ENCODE measurements around the gene C6orf89.

Gene C6orf89

DNA sequence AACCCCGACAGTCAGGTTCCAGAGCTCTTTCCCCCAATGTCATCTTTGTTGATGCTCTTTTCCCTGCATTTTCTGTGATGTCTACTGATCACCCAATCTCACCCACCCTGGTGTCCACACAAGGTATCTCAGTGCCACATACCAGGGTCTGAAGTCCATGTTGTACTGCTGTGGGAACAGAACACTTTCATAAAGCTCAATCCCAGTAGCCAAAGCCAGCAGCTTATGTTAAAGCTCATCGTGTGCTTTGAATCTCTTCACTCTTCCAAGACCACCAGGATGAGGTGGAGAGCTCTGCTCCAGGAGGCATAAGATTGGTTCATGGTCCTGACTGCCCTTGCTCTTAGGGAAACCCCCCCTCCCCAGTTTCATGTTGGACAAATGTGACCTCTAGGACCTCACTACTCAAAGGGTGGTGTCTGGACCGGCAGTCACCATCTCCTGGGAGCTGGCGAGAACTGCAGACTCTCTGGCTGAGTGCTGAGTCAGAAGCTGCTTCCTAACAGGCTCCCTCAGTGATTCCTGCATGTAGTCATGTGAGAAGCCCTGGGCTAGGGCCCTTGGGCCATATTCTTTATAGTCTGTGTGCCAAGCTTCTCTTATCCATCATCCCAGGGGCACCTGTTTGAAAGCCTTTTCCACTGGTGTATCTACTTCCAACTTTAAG, 33.1 kb upstream of the C6orf89 start:
- DNase-seq: no peak

GRCh38 chr6:36853325-36853724, 32.4 kb upstream of the C6orf89 start:
- no peak for DNase-seq

DNA sequence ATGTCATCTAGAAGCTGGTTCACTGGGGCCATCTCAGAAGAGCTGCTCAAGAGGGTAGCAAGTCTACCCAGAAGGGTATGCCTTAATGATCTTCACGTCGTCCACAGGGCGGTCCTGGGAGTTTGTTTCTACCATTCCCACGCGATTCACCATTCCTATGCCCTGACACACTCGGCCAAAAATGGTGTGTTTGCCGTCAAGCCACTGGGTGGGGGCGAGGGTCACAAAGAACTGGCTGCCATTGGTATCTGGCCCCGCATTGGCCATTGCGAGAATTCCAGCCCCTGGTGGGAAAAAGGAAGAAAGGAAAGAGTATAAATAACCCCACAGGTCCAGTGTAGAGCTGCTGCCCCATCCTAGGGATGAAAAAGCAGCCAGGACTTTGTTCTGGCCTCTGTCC, 30.0 kb upstream of the C6orf89 start:
- DNase-seq: no peak

DNA sequence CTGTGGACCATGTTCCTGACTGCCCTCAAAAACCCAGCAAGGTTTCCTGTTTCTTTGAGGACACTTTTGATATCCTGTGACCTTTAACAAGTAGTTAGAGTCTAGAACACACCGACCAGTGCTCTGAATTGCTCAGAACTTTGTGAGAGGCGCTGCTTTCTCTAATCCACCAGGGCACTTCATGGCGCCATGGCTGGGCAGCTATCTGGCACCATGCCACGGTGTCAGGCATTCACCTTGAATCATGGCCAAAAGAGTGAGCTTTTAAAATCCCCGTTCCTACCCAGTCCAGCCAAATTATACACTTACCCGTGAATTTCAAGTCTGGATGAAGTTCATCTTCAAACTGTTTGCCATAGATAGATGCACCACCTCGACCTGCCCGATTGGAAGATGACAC, 29.5 kb upstream of the C6orf89 start:
- DNase-seq: no peak

DNA sequence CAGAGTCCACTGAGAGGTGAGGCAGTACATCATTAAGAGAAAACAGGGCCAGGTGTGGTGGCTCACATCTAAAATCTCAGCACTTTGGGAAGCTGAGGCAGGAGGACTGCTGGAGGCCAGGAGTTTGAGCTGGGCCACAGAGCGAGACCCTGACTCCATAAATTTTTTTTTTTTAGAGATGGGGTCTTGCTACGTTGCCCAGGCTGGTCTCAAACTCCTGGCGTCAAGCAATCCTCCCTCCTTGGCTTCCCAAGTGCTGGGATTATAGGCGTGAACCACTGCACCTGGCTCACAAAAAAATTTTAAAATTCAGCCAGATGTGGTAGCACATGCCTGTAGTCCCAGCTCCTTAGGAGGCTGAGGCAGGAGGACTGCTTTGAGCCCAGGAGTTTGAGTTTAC, 28.4 kb upstream of the C6orf89 start:
- DNase-seq: no peak

GRCh38 chr6:36858407-36858981, 27.3 kb upstream of the C6orf89 start:
- peak in 10 of 56 donors; percentile 17 to 61 (median 34) for DNase-seq

DNA sequence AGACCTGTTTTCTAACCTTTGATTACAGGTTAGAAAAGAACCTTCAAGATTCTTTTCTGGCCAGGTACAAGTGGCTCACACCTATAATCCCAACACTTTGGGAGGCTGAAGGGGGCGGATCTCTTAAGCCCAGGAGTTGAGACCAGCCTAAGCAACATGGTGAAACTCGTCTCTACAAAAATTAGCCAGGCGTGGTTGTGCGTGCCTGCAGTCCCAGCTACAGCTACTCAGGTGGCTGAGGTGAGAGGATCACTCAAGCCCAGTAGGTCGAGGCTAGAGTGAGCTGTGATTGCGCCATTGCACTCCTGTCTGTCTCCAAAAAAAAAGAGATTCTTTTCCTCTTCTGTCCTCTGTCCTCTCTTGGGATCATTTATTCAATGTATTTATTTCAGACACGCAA, 25.6 kb upstream of the C6orf89 start:
- no peak for DNase-seq

DNA sequence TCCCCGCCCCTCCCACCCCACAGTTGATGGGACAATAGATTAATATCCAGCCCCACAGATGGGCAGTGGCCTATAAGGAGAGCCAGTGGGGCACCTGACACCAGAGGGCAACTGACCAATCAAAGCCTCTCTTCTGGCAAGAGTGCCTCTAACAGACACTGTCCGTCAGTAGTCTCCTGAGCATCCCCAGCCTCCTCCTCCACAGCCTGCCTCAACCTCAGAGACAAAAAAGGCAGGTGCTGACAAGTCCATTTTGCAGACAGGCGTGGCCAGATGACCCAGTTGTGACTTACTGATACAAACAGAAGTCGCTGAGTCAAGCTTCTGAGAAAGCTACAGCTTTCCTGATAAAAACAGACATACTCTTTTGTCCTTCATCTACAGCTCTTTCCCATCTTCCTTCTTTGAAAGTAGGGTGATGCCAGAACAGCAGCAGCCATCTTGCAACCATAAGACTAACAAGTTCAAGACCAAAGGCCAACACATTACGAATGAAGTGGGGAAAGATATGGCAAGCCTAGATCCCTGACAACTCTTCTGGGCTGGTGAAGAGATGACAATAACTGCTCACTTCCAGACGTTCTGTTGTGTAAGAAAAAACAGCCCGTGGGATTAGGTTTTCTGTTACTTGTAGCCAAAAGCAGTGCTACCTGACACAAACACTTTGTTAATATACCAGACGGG, 23.4 kb upstream of the C6orf89 start:
- no peak for DNase-seq

DNA sequence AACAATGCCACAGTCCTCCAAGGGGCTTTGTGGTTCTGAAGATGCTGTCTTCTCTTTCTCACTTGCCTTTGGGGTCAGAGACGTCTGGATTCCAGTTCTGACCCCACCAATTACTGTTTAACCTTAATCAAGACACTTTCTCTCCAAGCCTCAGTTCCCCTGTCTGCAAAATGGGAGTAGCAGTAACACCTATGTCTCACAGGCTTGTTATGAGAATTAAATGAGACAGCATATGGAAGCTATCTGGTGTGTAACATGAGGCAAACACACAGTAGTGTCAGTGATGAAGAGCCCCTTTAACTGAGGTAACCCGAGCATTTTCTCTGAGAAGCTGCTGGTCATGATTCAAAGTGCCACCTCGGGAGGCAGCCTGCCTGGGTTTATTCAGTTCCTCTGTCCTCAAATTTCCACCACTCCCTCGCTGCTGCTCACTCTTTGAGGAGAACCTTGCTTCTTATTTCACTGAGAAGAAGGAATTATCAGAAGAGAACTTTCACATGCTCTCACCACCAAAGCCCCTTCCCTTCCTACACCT, 22.8 kb upstream of the C6orf89 start:
- DNase-seq: no peak

GRCh38 chr6:36863670-36864540, 21.8 kb upstream of the C6orf89 start:
- no peak for DNase-seq

DNA sequence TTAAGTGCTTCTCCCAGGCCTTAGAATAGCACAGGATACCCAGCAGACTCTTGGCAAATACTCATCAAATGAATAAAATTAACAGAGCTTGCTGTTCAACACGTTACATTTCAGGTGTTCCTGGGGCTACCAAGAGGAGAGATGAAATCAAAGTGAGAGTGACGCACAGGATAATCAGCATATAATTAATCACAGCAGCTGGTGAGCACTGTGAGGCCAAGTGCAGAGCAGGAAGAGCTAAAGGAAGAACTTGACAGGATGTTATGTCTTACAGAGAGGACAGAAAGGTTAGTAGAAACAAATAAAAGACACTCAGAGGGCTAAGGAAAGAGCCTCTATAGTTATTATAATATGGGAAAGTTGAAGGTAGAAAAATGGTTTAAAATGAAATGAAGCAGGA, 19.9 kb upstream of the C6orf89 start:
- no peak for DNase-seq

GRCh38 chr6:36867471-36868224, 18.1 kb upstream of the C6orf89 start:
- no peak for DNase-seq

GRCh38 chr6:36871686-36872085, 14.1 kb upstream of the C6orf89 start:
- DNase-seq: no peak

- DNase-seq: no peak
These were observed 12.6 kb upstream of the C6orf89 start for GRCh38 chr6:36873115-36873514.

GRCh38 chr6:36873612-36874442, 11.9 kb upstream of the C6orf89 start:
- DNase-seq: no peak

DNA sequence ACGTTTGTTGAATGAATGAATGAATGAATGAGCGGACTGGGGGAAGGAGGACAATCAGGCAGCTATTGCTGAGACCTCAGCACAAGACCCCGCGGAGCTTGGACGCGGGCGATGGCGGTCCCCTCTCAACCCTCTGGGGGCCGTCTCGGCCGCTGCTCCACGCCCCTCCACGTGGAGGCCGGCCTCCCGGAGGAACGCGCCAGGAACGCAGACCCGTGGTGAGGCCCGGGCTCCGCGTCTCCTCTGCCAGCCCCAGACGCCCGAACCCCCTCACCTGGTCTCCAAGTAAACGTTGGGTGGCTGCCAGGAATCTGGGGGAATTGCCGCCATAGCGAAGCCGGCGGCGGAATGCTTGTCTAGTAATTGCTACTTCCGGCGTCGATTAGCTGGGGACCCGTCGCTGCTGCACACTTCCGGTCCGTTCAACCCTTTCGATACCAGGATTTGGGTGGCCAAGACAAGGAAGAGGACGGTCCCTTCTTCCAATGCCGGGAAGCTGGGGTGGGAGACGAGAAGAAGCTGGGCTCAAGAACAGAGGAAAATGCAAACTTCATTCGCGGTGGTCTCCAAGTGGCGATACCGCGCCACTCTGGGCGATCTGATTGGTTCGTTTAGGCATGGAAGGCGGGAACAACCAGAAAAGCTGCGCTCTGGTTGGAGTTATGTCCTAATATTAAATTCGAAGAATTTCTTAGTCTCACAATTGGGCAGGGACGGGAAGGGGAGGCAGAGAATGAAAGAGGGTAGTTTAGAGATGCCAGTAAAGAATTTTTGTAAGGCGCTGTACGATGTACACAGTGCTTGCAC, 11.1 kb upstream of the C6orf89 start, which contains the start of gene PPIL1:
PPIL1 (minus strand) TSS at position 361 of the 807 bp plus-strand sequence; CDS start at position 330, 31 bp downstream.
- DNase-seq: peak; percentile 38 to 94 (median 81)

DNA sequence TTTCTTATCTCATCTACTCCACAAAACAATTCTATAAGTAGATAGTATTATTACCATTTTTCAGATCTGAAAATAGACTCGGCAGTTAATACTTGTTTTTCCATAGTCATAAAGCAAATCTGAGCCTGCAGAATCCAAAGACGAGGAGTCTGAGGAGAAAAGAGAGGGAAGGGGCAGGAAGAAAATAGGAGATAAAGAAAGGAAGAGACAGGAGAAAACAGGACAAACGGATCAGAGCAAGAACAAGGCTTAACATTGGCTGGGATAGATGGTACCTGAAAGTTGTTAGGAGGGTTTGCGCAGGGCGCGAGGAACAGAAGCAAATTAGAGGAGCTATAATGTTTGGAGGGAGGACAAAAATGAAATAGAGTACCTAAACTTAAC, 10.5 kb upstream of the C6orf89 start:
- DNase-seq: no peak

GRCh38 chr6:36884610-36885009, 1.1 kb upstream of the C6orf89 start:
- DNase-seq: no peak

Measured in nucleus accumbens (tissue), 56 donors.